ENCODE data around the gene KLHL29. TPM values are rescaled to one million over a fixed set of nuclear protein-coding genes. Genes with fewer than 3 reads are reported as not detected.

Gene KLHL29
- total and polyA plus RNA-seq, 8 donors, result 1.8 to 10.5 (median 2.8) TPM

DNA sequence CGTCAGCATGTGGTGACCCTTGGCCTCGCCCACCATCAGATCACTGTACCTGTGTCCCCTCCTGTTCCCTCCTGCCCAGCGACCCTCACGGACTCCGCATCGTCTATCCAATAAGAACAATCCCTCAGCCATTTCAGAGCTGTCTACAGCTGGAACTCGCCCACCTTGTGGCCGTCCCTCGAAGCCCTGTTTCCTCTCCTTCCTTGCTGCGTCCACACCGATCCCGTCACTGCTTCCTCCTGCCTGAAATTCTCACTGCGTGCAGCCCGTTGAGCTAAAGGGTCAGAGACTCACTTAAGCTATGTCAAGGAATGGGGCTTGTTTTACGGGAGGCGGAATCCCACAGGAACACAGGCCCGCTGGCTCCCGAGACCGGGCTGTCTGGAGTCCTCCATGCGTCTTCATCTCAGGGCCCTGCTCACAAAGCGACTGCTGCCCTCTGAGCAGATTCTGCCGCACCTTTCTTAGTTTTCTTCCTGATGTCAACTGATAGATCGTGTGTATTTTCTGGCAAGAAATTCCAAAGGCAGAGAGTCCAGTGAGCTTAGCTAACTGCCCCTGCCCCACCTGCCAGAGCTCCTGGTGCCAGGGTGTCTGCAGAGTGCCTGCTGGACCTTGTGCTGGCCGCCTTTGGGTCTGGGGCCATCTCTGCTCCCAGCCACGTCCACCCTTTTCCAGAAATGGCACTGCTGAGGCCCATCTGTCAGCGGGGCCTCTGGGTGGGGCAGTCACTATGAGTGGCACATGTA, 35.3 kb downstream of the KLHL29 start:
- DNase-seq, result no peak
- TF ChIP-seq, protein P1, sequence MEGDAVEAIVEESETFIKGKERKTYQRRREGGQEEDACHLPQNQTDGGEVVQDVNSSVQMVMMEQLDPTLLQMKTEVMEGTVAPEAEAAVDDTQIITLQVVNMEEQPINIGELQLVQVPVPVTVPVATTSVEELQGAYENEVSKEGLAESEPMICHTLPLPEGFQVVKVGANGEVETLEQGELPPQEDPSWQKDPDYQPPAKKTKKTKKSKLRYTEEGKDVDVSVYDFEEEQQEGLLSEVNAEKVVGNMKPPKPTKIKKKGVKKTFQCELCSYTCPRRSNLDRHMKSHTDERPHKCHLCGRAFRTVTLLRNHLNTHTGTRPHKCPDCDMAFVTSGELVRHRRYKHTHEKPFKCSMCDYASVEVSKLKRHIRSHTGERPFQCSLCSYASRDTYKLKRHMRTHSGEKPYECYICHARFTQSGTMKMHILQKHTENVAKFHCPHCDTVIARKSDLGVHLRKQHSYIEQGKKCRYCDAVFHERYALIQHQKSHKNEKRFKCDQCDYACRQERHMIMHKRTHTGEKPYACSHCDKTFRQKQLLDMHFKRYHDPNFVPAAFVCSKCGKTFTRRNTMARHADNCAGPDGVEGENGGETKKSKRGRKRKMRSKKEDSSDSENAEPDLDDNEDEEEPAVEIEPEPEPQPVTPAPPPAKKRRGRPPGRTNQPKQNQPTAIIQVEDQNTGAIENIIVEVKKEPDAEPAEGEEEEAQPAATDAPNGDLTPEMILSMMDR (IDR thresholded peaks at IDR 0.05), result no peak
- Histone ChIP-seq H3K4me1 (no peaks in the 10 kb centered on the region), H3K4me3 (no peak overlapping the region), H3K36me3 (no peaks in the 10 kb centered on the region), H3K27me3 (no peaks in the 10 kb centered on the region), H3K9me3 (no peaks in the 10 kb centered on the region), H3K27ac (no peak overlapping the region)
- ATAC-seq, result no peak
- intact Hi-C loops (cut with DNase I), result no loop called here

DNA sequence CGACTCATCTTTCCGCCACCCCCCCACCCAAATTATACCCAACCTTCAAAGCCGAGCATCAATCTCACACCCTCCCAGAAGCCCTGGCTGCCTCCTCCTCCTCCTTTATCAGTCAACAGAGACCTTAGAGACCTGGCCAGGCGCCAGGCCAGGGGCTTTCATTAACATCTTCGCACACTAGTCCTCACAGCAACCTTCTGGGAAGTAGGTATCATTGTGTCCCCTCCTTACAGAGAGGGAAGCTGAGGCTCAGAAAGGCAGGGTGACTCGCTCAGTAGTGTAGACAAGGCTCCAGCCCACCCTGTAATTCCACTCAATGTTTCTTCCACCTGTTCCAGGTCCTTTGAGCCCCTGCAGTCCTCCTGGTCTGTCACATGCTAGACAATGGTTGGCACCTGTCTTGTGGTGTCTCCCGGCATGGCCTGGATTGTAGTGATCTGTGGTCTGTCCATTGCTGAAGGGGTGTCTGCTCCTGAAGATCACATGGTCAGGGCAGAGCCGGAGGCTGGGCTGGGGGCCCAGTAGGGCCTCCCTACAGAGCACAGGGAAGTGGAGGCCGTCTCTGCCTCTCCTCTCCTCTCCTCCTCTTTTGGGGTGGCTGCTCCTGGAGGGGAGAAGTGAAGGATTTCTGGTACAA, 36.0 kb downstream of the KLHL29 start:
- intact Hi-C loops (cut with DNase I), result no loop called here
- ATAC-seq, result no peak
- H3K36me3 ChIP-seq, result no peaks in the 10 kb centered on the region
- TF ChIP-seq, protein P1 (IDR thresholded peaks at IDR 0.05), result no peak
- H3K9me3 ChIP-seq, result no peaks in the 10 kb centered on the region
- no peak for DNase-seq
- peaks cover 0 to 5% of the 10 kb centered on the region in 2 donors for H3K4me1 ChIP-seq
- H3K27me3 ChIP-seq, result no peaks in the 10 kb centered on the region
- H3K4me3 ChIP-seq, result no peak overlapping the region
- no peak overlapping the region for H3K27ac ChIP-seq

DNA sequence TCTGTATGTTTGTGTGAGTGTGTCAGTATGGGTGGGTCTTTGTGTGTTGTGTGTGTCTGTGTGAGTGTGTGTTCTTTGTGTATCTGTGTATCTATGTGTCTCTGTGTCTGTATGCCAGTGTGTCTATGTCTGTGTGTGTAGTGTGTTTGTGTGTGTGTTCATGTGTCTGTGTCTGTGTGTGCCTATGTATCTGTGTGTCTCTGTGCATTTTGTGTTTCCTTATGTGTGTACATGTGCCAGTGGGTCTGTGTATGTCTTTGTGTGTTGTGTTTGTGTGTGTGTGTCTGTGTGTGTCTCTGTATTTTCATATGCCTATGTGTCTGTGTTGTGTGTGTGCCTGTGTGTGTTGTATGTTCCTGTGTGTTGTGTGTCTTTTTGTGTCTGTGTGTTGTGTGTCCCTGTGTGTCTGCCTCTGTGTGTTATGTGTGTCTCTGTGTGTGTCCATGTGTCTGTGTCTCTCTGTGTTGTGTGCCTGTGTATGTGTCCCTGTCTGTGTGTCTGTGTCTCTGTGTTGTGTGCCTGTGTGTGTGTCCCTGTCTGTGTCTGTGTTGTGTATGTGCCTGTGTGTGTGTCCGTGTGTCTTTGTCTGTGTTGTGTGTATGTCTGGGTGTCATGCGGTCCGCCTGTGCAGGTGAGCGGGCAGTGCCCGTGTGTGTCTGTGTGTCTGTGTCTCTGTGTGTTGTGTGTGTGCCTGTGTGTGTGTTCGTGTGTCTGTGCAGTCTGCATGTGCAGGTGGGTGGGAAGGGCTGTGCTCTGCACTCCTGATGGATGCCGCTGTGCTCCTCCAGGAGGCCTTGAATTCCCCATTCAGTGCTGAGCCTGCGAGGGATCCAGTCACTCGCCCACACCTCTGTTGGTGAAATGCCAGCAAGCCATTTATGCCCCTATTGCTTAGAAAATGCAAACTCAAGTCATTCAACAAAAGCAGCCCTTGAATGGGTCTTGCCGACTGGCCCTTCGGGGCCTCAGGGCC, 37.4 kb downstream of the KLHL29 start:
- Histone ChIP-seq H3K27ac (no peak overlapping the region), H3K4me1 (peaks cover 0 to 5% of the 10 kb centered on the region in 2 donors), H3K36me3 (no peaks in the 10 kb centered on the region), H3K9me3 (no peaks in the 10 kb centered on the region), H3K4me3 (no peak overlapping the region), H3K27me3 (no peaks in the 10 kb centered on the region)
- intact Hi-C loops (cut with DNase I), result no loop called here
- DNase-seq (no peak), ATAC-seq (no peak)
- TF ChIP-seq, protein P1 (IDR thresholded peaks at IDR 0.05), result no peak

DNA sequence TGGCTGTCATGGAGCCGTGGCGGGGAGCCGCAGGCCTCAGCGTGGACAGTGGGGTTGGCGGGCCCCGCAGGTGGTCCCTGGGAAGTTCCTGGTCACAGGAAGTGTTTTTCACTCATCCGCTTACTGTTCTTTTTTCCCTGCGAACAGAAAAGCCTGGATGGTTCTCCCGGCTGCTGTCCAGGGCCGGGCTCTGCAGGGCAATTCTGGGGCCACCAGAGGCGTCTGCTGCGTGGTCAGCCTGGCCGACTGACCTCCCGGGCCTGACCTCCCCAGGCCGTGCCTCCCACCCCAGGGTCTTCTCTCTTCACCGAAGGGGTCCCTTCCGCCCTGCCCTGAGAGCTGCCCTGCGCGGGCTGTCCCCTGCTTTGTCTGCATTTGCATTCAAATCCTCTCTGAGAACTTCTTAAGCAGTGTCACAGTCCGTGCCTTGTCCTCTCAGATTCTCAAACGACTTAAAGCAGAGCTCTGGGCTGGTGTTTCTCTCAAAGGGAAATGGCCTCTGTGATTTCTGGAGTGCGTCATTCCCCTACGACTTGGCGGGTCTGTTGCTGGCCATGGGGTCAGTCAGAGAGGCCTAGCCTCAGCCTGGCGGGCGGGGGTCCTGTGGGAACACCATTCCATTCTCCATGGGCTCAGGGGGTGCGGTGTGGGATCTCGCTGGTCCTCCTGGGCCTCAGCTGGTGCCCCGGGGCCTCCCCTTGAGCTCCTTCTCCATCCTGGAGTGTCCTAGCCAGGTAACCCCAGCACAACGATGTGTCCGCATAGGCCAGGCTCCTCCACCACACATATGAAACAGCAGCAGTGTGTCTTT, 38.3 kb downstream of the KLHL29 start:
- Histone ChIP-seq H3K4me1 (peaks cover 0 to 5% of the 10 kb centered on the region in 2 donors), H3K36me3 (no peaks in the 10 kb centered on the region), H3K9me3 (no peaks in the 10 kb centered on the region), H3K27ac (no peak overlapping the region), H3K4me3 (no peak overlapping the region), H3K27me3 (no peaks in the 10 kb centered on the region)
- no peak for ATAC-seq
- DNase-seq, result peak in 1 of 4 donors; percentile 65
- intact Hi-C loops (cut with DNase I), result no loop called here
- TF ChIP-seq, protein P1 (IDR thresholded peaks at IDR 0.05), result no peak
